ENCODE results near the gene MS4A18. TPM values are rescaled to one million over a fixed set of nuclear protein-coding genes. Genes with fewer than 3 reads are reported as not detected.

The MS4A18 gene
- total RNA-seq, 1 experiment from 2014 or later: not detected

DNA sequence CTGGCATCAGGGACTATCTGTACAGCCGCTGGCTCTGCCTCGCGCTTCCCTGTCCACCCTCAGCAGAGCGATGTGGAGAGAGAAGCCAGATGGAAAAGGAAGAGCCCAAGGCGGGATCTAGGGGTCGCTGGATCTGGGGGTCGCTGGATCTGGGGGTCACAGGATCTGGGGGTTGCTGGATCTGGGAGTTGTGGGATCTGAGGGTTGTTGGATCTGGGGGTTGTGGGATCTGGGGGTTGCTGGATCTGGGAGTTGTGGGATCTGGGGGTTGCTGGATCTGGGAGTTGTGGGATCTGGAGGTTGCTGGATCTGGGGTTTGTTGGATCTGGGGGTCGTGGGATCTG lies 58.6 kb downstream of the MS4A18 start:
- no peaks in the 10 kb centered on the region for H3K4me1 Mint-ChIP-seq
- H3K9me3 Mint-ChIP-seq: no peaks in the 10 kb centered on the region; the same call in 1 of the 2 replicates
- no peaks in the 10 kb centered on the region for H3K27me3 Mint-ChIP-seq (ENCODE audit: low read depth)
- ATAC-seq (no peak), DNase-seq (ENCODE audit: low spot score) (no peak)
- no peak overlapping the region for H3K27ac Mint-ChIP-seq
- no peaks in the 10 kb centered on the region for H3K36me3 Mint-ChIP-seq
- TF ChIP-seq TP53 (CRISPR knock-in tag; IDR thresholded peaks at IDR 0.05) (no peak), NR2C2 (CRISPR knock-in tag; IDR thresholded peaks at IDR 0.05) (no peak), NFE2L1 (CRISPR knock-in tag; IDR thresholded peaks at IDR 0.05) (no peak), GABPB1 (CRISPR knock-in tag; IDR thresholded peaks at IDR 0.05) (no peak), FOXJ3 (CRISPR knock-in tag; IDR thresholded peaks at IDR 0.05; ENCODE audit: borderline replicate concordance) (no peak), KAT7 (CRISPR knock-in tag; IDR thresholded peaks at IDR 0.05; ENCODE audit: borderline replicate concordance) (no peak), TCF7 (CRISPR knock-in tag; IDR thresholded peaks at IDR 0.05; ENCODE audit: low read depth) (no peak), FOXP1 (CRISPR knock-in tag; IDR thresholded peaks at IDR 0.05; ENCODE audit: borderline replicate concordance) (no peak), FOXK1 (CRISPR knock-in tag; IDR thresholded peaks at IDR 0.05) (no peak)
- TF ChIP-seq, protein P1, sequence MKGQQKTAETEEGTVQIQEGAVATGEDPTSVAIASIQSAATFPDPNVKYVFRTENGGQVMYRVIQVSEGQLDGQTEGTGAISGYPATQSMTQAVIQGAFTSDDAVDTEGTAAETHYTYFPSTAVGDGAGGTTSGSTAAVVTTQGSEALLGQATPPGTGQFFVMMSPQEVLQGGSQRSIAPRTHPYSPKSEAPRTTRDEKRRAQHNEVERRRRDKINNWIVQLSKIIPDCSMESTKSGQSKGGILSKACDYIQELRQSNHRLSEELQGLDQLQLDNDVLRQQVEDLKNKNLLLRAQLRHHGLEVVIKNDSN (CRISPR knock-in tag; IDR thresholded peaks at IDR 0.05): no peak
- TF ChIP-seq, protein P2, sequence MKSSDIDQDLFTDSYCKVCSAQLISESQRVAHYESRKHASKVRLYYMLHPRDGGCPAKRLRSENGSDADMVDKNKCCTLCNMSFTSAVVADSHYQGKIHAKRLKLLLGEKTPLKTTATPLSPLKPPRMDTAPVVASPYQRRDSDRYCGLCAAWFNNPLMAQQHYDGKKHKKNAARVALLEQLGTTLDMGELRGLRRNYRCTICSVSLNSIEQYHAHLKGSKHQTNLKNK (CRISPR knock-in tag; IDR thresholded peaks at IDR 0.05): no peak
- TF ChIP-seq, protein P3, sequence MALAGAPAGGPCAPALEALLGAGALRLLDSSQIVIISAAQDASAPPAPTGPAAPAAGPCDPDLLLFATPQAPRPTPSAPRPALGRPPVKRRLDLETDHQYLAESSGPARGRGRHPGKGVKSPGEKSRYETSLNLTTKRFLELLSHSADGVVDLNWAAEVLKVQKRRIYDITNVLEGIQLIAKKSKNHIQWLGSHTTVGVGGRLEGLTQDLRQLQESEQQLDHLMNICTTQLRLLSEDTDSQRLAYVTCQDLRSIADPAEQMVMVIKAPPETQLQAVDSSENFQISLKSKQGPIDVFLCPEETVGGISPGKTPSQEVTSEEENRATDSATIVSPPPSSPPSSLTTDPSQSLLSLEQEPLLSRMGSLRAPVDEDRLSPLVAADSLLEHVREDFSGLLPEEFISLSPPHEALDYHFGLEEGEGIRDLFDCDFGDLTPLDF (CRISPR knock-in tag; IDR thresholded peaks at IDR 0.05): no peak
- TF ChIP-seq, protein P4, sequence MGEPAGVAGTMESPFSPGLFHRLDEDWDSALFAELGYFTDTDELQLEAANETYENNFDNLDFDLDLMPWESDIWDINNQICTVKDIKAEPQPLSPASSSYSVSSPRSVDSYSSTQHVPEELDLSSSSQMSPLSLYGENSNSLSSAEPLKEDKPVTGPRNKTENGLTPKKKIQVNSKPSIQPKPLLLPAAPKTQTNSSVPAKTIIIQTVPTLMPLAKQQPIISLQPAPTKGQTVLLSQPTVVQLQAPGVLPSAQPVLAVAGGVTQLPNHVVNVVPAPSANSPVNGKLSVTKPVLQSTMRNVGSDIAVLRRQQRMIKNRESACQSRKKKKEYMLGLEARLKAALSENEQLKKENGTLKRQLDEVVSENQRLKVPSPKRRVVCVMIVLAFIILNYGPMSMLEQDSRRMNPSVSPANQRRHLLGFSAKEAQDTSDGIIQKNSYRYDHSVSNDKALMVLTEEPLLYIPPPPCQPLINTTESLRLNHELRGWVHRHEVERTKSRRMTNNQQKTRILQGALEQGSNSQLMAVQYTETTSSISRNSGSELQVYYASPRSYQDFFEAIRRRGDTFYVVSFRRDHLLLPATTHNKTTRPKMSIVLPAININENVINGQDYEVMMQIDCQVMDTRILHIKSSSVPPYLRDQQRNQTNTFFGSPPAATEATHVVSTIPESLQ (CRISPR knock-in tag; IDR thresholded peaks at IDR 0.05): no peak
- TF ChIP-seq, protein P5, sequence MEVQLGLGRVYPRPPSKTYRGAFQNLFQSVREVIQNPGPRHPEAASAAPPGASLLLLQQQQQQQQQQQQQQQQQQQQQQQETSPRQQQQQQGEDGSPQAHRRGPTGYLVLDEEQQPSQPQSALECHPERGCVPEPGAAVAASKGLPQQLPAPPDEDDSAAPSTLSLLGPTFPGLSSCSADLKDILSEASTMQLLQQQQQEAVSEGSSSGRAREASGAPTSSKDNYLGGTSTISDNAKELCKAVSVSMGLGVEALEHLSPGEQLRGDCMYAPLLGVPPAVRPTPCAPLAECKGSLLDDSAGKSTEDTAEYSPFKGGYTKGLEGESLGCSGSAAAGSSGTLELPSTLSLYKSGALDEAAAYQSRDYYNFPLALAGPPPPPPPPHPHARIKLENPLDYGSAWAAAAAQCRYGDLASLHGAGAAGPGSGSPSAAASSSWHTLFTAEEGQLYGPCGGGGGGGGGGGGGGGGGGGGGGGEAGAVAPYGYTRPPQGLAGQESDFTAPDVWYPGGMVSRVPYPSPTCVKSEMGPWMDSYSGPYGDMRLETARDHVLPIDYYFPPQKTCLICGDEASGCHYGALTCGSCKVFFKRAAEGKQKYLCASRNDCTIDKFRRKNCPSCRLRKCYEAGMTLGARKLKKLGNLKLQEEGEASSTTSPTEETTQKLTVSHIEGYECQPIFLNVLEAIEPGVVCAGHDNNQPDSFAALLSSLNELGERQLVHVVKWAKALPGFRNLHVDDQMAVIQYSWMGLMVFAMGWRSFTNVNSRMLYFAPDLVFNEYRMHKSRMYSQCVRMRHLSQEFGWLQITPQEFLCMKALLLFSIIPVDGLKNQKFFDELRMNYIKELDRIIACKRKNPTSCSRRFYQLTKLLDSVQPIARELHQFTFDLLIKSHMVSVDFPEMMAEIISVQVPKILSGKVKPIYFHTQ (CRISPR knock-in tag; IDR thresholded peaks at IDR 0.05): no peak
- TF ChIP-seq, protein P6, sequence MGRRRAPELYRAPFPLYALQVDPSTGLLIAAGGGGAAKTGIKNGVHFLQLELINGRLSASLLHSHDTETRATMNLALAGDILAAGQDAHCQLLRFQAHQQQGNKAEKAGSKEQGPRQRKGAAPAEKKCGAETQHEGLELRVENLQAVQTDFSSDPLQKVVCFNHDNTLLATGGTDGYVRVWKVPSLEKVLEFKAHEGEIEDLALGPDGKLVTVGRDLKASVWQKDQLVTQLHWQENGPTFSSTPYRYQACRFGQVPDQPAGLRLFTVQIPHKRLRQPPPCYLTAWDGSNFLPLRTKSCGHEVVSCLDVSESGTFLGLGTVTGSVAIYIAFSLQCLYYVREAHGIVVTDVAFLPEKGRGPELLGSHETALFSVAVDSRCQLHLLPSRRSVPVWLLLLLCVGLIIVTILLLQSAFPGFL (CRISPR knock-in tag; IDR thresholded peaks at IDR 0.05; ENCODE audit: borderline replicate concordance): no peak
- TF ChIP-seq, protein P7, sequence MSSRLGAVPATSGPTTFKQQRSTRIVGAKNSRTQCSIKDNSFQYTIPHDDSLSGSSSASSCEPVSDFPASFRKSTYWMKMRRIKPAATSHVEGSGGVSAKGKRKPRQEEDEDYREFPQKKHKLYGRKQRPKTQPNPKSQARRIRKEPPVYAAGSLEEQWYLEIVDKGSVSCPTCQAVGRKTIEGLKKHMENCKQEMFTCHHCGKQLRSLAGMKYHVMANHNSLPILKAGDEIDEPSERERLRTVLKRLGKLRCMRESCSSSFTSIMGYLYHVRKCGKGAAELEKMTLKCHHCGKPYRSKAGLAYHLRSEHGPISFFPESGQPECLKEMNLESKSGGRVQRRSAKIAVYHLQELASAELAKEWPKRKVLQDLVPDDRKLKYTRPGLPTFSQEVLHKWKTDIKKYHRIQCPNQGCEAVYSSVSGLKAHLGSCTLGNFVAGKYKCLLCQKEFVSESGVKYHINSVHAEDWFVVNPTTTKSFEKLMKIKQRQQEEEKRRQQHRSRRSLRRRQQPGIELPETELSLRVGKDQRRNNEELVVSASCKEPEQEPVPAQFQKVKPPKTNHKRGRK (CRISPR knock-in tag; IDR thresholded peaks at IDR 0.05; ENCODE audit: borderline replicate concordance): no peak
- H3K4me3 Mint-ChIP-seq: no peak overlapping the region
- CTCF ChIA-PET: interaction anchor here (0.5 to 3.5 kb wide), 2 partner anchors 7 to 218 kb away, joined by 3 to 17 read pairs; no protein-coding TSS in a partner anchor
- POLR2A ChIA-PET: no interaction called here
